Endothelial cell of umbilical vein (primary cell): ENCODE results near the gene LCE3D.

Source experiments
- CTCF ChIP-seq, 2 donors: IDR thresholded peaks; 1 replicate in 1 of 2; 2 replicates in 1 of 2; pipeline ENCODE4 v1.5.1; 2011; ENCODE audit warnings: low read length in 2 of 2, mild to moderate bottlenecking in 2 of 2, moderate library complexity in 2 of 2, control low read depth in 1 of 2, inconsistent platforms in 1 of 2, low read depth in 1 of 2; ENCODE audit not compliant: insufficient read depth in 1 of 2; ENCODE audit errors: extremely low read depth in 1 of 2
- EZH2 ChIP-seq: IDR thresholded peaks from 2 replicates; pipeline ENCODE4 v1.6.1; 2012; ENCODE audit warnings: borderline replicate concordance, low read depth, mild to moderate bottlenecking, moderate library complexity, low read length, inconsistent platforms; ENCODE audit not compliant: severe bottlenecking
- GATA2 ChIP-seq: IDR thresholded peaks from 2 replicates; pipeline ENCODE4 v1.7.0; 2011; ENCODE audit warnings: low read depth, mild to moderate bottlenecking, moderate library complexity, mixed read lengths, low read length; ENCODE audit not compliant: insufficient read length, insufficient read depth
- MAX ChIP-seq: IDR thresholded peaks from 2 replicates; pipeline ENCODE4 v1.6.1; 2011; ENCODE audit not compliant: insufficient read depth, insufficient read length
- MYC ChIP-seq: IDR thresholded peaks from one replicate; pipeline ENCODE4 v1.6.1; 2011; ENCODE audit warnings: mild to moderate bottlenecking, low read depth, low read length
- POLR2A ChIP-seq: IDR thresholded peaks from 2 replicates; pipeline ENCODE4 v1.6.1; 2012; ENCODE audit warnings: low read depth, mild to moderate bottlenecking, control low read depth, low read length
- POLR2AphosphoS5 ChIP-seq: IDR thresholded peaks from 2 replicates; pipeline ENCODE4 v1.6.1; 2012; ENCODE audit warnings: low read depth, mild to moderate bottlenecking, control low read depth, low read length, moderate library complexity; ENCODE audit not compliant: insufficient read depth

- no peak for TF ChIP-seq EZH2
- no peak for TF ChIP-seq CTCF (IDR thresholded peaks at IDR 0.05; ENCODE audit: extremely low read depth in 1 of 2, insufficient read depth in 1 of 2, low read depth in 1 of 2, low read length in 2 of 2)
- no peak for TF ChIP-seq POLR2AphosphoS5
- TF ChIP-seq POLR2A: no peak
- no peak for TF ChIP-seq MYC
- TF ChIP-seq MAX: no peak
- no peak for TF ChIP-seq GATA2
Observed at GRCh38 chr1:152623203-152623844, 43.0 kb upstream of the LCE3D start.
